Neural crest cell (in vitro differentiated cells): Measurements from ENCODE around the gene MELTF. TPM values are rescaled to one million over a fixed set of nuclear protein-coding genes. Genes with fewer than 3 reads are reported as not detected.

Experiments used
- DNase-seq: peaks from one replicate; pipeline ENCODE4 v3.0.0; 2021; ENCODE audit warnings: low read depth, mixed read lengths, low spot score
- H3K27ac Mint-ChIP-seq: one replicate; pipeline ENCODE4 v1.8.0; 2021; ENCODE audit warnings: mild to moderate bottlenecking, mixed read lengths; ENCODE audit not compliant: unreplicated experiment
- H3K27me3 Mint-ChIP-seq: 2 replicates; pipeline ENCODE4 v1.8.0; 2021; ENCODE audit warnings: low read depth, mild to moderate bottlenecking, mixed read lengths
- H3K36me3 Mint-ChIP-seq: 2 replicates; pipeline ENCODE4 v1.8.0; 2021; ENCODE audit warnings: low read depth, mild to moderate bottlenecking, mixed read lengths
- H3K4me1 Mint-ChIP-seq: 2 replicates; pipeline ENCODE4 v1.8.0; 2021; ENCODE audit warnings: mixed read lengths
- H3K4me3 Mint-ChIP-seq: one replicate; pipeline ENCODE4 v1.8.0; 2021; ENCODE audit warnings: mild to moderate bottlenecking, mixed read lengths
- H3K9me3 Mint-ChIP-seq: 2 replicates; pipeline ENCODE4 v1.8.0; 2021; ENCODE audit warnings: mixed read lengths
- total RNA-seq: library from RNA; stranded (reverse); gene quantifications from 2 replicates; pipeline ENCODE4 v1.2.1, GENCODE V29; 2021
- TF ChIP-seq, protein P1 (sequence below): fragments of 200-600 bp; sonication (generic); conservative IDR thresholded peaks from 2 replicates; pipeline ENCODE4 v1.5.0; 2021; ENCODE audit warnings: antibody characterized with exemption, mild to moderate bottlenecking

MELTF gene
- total RNA-seq, 1 donor from 2014 or later = 3.9 TPM

- no peak for DNase-seq
- no peaks in the 10 kb centered on the region for H3K36me3 Mint-ChIP-seq
- no peak overlapping the region for H3K27ac Mint-ChIP-seq
- TF ChIP-seq, protein P1, sequence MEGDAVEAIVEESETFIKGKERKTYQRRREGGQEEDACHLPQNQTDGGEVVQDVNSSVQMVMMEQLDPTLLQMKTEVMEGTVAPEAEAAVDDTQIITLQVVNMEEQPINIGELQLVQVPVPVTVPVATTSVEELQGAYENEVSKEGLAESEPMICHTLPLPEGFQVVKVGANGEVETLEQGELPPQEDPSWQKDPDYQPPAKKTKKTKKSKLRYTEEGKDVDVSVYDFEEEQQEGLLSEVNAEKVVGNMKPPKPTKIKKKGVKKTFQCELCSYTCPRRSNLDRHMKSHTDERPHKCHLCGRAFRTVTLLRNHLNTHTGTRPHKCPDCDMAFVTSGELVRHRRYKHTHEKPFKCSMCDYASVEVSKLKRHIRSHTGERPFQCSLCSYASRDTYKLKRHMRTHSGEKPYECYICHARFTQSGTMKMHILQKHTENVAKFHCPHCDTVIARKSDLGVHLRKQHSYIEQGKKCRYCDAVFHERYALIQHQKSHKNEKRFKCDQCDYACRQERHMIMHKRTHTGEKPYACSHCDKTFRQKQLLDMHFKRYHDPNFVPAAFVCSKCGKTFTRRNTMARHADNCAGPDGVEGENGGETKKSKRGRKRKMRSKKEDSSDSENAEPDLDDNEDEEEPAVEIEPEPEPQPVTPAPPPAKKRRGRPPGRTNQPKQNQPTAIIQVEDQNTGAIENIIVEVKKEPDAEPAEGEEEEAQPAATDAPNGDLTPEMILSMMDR = no peak
- H3K27me3 Mint-ChIP-seq = no peaks in the 10 kb centered on the region
- no peaks in the 10 kb centered on the region for H3K4me1 Mint-ChIP-seq
- no peaks in the 10 kb centered on the region for H3K9me3 Mint-ChIP-seq
- no peak overlapping the region for H3K4me3 Mint-ChIP-seq
Measured at GRCh38 chr3:196995027-196995426, 34.6 kb downstream of the MELTF start.

GRCh38 chr3:196994056-196994455 is 35.6 kb downstream of the MELTF start:
- Mint-ChIP-seq H3K27ac (no peak overlapping the region), H3K4me3 (no peak overlapping the region), H3K4me1 (no peaks in the 10 kb centered on the region), H3K36me3 (no peaks in the 10 kb centered on the region), H3K27me3 (no peaks in the 10 kb centered on the region), H3K9me3 (no peaks in the 10 kb centered on the region)
- no peak for DNase-seq
- TF ChIP-seq, protein P1 = no peak

DNA sequence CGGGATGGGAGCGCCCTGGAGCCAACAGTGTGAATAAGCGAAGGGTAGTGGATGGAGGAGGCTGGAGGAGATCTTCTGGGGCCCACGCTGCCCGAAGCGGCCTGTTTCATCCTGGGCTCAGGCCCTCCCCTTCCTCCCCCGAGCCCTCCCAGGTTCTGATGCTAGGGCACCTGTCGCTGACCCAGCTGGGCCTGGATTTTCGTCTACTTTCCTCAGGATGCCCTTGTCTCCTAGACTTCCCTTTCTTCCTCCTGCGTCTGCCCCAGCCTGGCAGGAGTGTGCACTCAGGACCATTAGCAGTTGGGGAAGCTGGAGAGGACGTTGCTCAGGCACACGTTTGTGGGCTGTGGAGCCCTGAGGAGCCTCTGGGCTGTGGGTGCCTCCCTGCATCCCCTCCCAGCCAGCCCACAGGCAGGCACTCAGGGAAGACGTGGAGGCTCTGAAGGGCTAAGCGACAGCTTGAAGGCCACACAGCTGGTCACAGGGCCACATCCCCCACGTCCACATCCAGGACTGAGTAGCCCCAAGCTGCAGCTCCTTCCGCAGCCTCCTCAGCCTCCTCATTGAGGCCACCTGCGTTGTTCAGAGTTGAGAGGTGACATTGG is 37.1 kb downstream of the MELTF start:
- Mint-ChIP-seq H3K9me3 (no peaks in the 10 kb centered on the region), H3K36me3 (no peaks in the 10 kb centered on the region), H3K27ac (no peak overlapping the region), H3K4me3 (no peak overlapping the region), H3K4me1 (no peaks in the 10 kb centered on the region), H3K27me3 (no peaks in the 10 kb centered on the region)
- no peak for DNase-seq
- TF ChIP-seq, protein P1 = no peak

DNA sequence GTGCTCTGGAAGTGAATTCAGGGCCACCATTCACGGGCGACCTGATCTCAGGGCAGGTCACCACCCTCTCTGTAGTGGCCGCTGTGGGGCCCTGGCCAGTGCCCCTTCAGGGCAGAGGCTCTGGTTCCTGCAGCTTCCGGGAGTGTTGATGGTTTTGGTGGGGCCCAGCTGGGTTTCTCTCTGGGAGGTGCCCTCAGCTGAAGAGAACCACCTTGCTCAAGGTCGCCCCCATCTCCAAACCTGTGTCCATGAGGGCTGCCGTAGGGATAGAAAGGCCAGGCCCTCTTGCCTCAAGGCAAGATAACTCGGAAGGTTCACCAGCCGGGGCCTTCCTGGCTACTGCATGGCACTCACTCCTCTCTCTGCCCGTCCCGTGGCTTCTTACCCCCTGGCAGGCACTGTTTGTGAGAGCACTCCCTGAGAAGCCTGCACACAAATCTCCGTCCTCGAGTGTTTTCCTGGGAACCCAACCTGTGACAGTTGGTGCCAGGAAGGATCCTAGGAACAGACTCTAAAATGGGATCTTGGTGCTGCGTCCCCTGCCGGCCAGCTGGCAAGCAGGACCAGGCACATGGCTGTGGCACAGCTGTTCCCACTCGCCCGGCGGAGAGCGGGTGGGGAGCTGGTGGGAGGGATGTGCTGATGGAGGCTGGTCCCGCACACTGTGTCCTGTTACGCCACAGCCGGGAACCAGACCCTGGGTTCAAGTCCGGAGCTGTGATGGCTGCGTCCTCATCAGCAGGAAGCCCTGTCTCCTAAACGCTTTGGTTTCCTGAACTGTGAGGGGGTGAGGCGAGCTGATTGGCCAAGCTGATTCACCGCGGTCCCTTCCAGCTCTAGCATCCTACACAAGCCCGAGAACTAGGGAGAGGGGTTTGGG is 37.8 kb downstream of the MELTF start:
- no peak overlapping the region for H3K27ac Mint-ChIP-seq
- DNase-seq = no peak
- no peak overlapping the region for H3K4me3 Mint-ChIP-seq
- no peaks in the 10 kb centered on the region for H3K4me1 Mint-ChIP-seq
- TF ChIP-seq, protein P1 = no peak
- no peaks in the 10 kb centered on the region for H3K36me3 Mint-ChIP-seq
- no peaks in the 10 kb centered on the region for H3K9me3 Mint-ChIP-seq
- H3K27me3 Mint-ChIP-seq = no peaks in the 10 kb centered on the region

DNA sequence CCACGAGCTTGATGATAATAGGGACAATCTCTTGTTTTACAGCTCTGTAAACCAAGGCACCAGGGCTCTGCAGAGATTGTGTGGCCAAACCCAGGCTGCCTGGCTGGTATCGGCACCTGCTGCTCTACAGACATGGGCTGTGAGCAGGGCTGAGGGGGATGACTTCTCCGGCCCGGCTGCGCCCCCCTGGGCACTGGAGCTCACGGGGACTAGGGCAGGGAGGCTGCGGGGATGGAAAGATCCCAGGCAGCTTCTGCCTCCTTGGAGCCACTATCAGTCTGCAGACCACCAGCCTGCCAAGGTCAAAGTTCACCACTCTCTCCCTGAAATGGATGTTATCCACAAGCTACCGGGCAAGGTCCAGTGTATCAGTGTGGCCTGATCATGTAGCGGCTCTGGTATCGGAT is 39.0 kb downstream of the MELTF start:
- H3K4me1 Mint-ChIP-seq = no peaks in the 10 kb centered on the region
- no peak for DNase-seq
- no peaks in the 10 kb centered on the region for H3K36me3 Mint-ChIP-seq
- H3K4me3 Mint-ChIP-seq = no peak overlapping the region
- no peak overlapping the region for H3K27ac Mint-ChIP-seq
- no peaks in the 10 kb centered on the region for H3K27me3 Mint-ChIP-seq
- no peaks in the 10 kb centered on the region for H3K9me3 Mint-ChIP-seq
- TF ChIP-seq, protein P1 = no peak
